ENCODE data around the gene SEMA3G.

The SEMA3G gene

DNA sequence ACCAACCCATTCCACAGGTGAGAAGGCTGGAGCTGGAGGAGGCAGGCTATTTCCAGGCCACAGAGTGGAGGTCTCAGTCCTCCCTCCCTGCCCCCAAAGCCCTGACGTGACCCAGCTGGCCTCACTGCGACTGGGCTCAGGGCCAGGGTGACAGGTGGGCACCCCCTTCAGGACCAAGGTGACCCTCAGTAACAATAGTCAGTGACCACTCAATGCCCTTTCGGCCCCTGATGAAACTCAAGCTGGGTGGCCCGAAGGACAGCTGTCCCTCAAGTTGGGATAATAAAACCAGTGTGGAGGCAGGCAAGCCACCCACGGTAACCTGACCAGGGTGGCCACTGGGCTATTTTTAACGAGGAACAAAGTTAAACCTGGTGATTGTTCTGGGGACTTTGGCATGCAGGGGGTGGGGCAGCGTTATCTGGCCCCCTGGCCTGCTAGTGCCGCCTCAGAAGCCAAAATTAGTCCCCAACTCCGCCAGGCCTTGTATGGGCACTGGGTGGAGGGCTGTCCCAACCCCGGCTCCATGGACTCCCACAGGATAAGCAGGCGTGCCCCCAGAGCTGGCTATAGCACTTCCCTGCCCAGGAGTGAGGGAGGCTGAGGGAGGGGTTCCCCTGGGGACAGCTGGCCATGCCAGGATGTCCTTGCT is 7.8 kb upstream of the SEMA3G start:
- CTCF ChIA-PET: interaction anchor here (1.1 to 26.2 kb wide), 5 partner anchors 6 to 232 kb away, joined by 4 to 1004 read pairs (median 7); partner anchors contain the start of gene SEMA3G
- no peak for DNase-seq (ENCODE audit: low read depth, low spot score)
- TF ChIP-seq, protein P1, sequence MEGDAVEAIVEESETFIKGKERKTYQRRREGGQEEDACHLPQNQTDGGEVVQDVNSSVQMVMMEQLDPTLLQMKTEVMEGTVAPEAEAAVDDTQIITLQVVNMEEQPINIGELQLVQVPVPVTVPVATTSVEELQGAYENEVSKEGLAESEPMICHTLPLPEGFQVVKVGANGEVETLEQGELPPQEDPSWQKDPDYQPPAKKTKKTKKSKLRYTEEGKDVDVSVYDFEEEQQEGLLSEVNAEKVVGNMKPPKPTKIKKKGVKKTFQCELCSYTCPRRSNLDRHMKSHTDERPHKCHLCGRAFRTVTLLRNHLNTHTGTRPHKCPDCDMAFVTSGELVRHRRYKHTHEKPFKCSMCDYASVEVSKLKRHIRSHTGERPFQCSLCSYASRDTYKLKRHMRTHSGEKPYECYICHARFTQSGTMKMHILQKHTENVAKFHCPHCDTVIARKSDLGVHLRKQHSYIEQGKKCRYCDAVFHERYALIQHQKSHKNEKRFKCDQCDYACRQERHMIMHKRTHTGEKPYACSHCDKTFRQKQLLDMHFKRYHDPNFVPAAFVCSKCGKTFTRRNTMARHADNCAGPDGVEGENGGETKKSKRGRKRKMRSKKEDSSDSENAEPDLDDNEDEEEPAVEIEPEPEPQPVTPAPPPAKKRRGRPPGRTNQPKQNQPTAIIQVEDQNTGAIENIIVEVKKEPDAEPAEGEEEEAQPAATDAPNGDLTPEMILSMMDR (IDR thresholded peaks at IDR 0.05; ENCODE audit: insufficient read depth, low read length, missing control alignments): no peak
- POLR2A ChIA-PET: no interaction called here
- H3K4me3 ChIP-seq (ENCODE audit: low read depth, low read length): no peak overlapping the region

DNA sequence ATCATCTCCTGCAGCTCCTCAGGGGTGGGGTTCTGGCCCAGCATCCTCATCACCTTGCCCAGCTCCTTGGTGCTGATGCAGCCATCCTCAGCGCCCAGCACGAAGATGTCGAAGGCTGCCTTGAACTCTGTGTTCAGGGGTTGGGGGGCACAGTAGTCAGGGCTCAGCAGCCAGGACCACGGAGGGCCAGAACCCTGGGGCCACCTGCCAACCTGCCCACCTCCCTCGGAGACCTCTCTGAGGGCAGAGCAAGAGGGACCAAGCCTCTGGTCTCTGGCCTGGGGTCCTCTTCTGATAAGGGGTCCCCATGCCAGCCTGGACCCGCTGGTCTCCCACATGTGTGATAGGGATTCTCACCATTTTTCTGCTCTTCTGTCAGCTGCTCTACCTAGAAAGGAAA is 7.2 kb upstream of the SEMA3G start:
- TF ChIP-seq, protein P1 (IDR thresholded peaks at IDR 0.05; ENCODE audit: insufficient read depth, low read length, missing control alignments): no peak
- POLR2A ChIA-PET: no interaction called here
- CTCF ChIA-PET: interaction anchor here (1.1 to 26.2 kb wide), 3 partner anchors 18 to 231 kb away, joined by 3 to 1004 read pairs (median 4); no protein-coding TSS in a partner anchor
- no peak overlapping the region for H3K4me3 ChIP-seq (ENCODE audit: low read depth, low read length)
- no peak for DNase-seq (ENCODE audit: low read depth, low spot score)

DNA sequence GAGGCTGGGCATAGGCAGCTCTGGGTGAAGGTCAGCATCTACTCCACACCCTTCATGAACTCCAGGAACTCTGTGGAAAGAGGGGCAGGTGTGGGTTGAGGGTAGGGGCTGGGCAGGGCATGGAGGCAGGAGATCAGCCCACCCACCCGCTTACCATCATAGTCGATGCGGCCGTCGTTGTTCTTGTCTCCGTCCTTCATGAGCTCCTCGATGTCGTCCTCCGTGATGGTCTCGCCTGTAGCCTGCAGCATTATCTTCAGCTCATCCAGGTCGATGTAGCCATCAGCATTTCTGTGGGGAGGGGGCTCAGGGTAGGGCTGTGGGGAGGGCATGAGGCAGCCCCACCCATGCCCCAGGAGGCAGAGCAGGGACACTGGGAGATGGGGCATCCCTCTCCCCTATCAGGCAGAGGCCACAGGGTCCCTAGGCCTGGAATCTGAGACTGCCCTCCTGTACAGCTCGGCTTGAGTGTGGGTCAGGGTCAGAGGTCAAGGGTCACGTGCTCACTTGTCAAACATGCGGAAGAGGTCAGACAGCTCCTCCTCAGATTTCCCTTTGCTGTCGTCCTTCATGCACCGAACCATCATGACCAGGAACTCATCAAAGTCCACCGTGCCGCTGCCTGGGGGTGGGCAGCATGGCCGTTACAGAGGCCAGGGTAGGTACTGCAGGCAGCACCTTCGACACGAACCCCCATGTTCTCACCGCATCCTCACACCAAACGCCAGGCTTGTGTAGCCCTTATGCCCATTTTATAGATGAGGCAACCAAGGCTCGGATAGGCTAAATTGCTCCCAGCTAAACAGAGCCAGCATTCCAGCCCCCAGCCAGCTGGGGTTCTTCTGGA is 6.6 kb upstream of the SEMA3G start:
- no peak overlapping the region for H3K4me3 ChIP-seq (ENCODE audit: low read depth, low read length)
- POLR2A ChIA-PET: no interaction called here
- CTCF ChIA-PET: interaction anchor here (1.1 to 26.2 kb wide), 3 partner anchors 19 to 230 kb away, joined by 3 to 1004 read pairs (median 4); no protein-coding TSS in a partner anchor
- TF ChIP-seq, protein P1 (IDR thresholded peaks at IDR 0.05; ENCODE audit: insufficient read depth, low read length, missing control alignments): no peak
- DNase-seq (ENCODE audit: low read depth, low spot score): no peak

DNA sequence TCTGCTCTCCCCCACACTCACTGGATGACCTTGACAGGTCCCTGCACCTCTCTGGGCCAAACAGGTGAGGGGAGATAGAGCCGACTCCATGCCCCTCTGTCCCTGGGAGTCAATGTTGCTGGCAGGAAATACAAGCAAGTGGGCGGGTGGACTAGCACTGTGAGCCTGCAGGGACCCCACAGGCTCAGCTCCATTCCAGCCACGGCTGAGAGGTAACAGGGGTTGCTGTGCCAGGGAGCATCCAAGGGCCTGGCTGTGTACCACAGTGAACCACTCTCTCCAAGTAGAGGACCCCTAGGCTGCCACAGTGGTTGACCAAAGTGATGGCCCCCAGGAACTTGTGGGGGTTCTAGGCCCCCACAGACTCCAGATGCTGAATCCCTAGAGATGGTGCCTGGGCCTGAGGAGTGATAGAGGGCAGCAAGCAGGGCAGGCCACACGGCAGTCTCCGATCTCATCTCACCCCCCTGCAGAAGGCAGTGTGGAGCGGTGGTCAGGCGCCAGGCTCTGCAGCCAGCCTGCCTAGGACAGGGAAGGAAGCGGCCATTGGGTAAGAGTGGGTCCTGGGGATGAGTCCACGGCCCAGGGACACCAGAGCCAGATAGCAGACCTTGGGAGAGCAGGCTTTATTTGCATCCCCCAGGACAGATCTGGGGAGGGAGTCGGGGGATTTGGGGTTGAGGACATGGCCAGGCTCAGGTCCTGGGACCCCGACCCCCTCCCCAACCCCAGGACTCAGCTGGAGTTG is 5.8 kb upstream of the SEMA3G start:
- H3K4me3 ChIP-seq (ENCODE audit: low read depth, low read length): no peak overlapping the region
- ChIA-PET CTCF (interaction anchor here (0.7 to 26.2 kb wide), 2 partner anchors 9 to 25 kb away, joined by 3 to 1004 read pairs; no protein-coding TSS in a partner anchor), POLR2A (no interaction called here)
- DNase-seq (ENCODE audit: low read depth, low spot score): no peak
- TF ChIP-seq, protein P1 (IDR thresholded peaks at IDR 0.05; ENCODE audit: insufficient read depth, low read length, missing control alignments): no peak

DNA sequence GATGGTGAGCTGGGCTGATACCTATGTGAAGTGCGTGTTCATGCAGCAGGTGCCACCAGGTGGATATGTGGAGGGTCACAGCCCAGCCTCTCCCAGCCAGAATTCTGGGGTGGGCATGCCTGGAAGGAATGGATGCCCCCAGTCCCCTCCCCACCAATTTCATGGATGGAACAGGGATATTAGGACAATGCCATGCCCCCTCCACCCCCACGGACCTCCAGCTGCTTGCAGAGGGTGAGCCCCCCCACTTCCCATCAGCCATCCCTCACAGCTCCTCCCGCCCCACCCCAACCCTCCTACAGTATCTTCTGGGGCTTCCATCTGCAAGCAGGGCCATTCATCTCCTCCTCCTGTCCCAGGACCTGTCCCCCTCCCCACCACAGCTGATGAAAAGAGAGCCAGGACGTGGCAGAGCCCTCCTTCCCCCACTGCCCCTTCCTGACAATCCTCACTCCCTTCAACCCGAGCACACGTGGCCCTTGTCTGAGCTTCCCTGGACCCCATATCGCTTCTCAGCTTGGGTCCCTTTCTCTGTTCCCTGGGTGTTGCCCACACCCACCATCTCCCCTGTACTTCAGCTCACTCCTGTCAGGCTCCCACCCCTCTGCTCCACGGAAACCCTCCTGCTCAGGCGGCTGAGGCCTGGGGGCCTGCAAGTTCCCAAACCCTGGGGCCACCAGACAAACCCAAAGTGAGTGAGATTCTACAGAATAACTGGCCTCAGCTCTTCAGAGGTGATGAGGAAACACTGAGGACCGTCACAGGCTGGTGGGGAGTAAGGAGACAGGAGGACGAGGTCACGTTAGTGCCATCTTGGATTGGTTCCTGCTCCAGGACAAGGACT is 2.8 kb upstream of the SEMA3G start:
- ChIA-PET POLR2A (interaction anchor here (0.9 to 1.3 kb wide), 3 partner anchors 9 to 91 kb away, joined by 3 read pairs; no protein-coding TSS in a partner anchor), CTCF (interaction anchor here (0.6 to 26.2 kb wide), 23 partner anchors 9 to 447 kb away, joined by 3 to 1004 read pairs (median 4); partner anchors contain the start of genes NISCH, STAB1, TLR9 and TNNC1)
- no peak overlapping the region for H3K4me3 ChIP-seq (ENCODE audit: low read depth, low read length)
- no peak for DNase-seq (ENCODE audit: low read depth, low spot score)
- TF ChIP-seq, protein P1 (IDR thresholded peaks at IDR 0.05; ENCODE audit: insufficient read depth, low read length, missing control alignments): no peak
